K562 (cell line): ENCODE results near the gene HTRA3.

ENCODE experiments used
- CBX5 ChIP-seq: IDR thresholded peaks from 2 replicates; pipeline ENCODE4 v1.6.1; 2014; ENCODE audit warnings: low read depth, borderline replicate concordance
- HCFC1 ChIP-seq: IDR thresholded peaks from 2 replicates; pipeline ENCODE4 v1.6.1; 2012; ENCODE audit warnings: low read depth, low read length, improper control_type of control experiment
- NFYB ChIP-seq: IDR thresholded peaks from 2 replicates; pipeline ENCODE4 v1.6.1; 2011; ENCODE audit warnings: mild to moderate bottlenecking, moderate library complexity; ENCODE audit not compliant: insufficient read length; ENCODE audit errors: extremely low read depth
- PHB2 ChIP-seq: fragments of 450-650 bp; IDR thresholded peaks from 2 replicates; pipeline ENCODE4 v1.6.1; 2017; ENCODE audit warnings: low read depth
- POLR2AphosphoS5 ChIP-seq: IDR thresholded peaks from 2 replicates; pipeline ENCODE4 v1.6.1; 2011; ENCODE audit warnings: mild to moderate bottlenecking, low read depth, low read length, moderate library complexity; ENCODE audit not compliant: control insufficient read depth, insufficient read depth
- STAG1 ChIP-seq: sonication (generic); formaldehyde crosslinking; IDR thresholded peaks from 2 replicates; pipeline ENCODE4 v1.5.0; 2020; ENCODE audit warnings: missing genetic modification reagents, borderline replicate concordance
- YY1 ChIP-seq, 3 experiments: IDR thresholded peaks; 2 replicates each; pipeline ENCODE4 v1.6.1; 2011; ENCODE audit warnings: low read length in 2 of 3, mild to moderate bottlenecking in 2 of 3, moderate library complexity in 2 of 3, borderline replicate concordance in 1 of 3, control low read depth in 1 of 3, low read depth in 1 of 3; ENCODE audit not compliant: insufficient read depth in 3 of 3, insufficient replicate concordance in 2 of 3, control insufficient read depth in 1 of 3, insufficient read length in 1 of 3; ENCODE audit errors: extremely low read depth in 1 of 3
- TF ChIP-seq, protein P1 (sequence below): fragments of 450-650 bp; IDR thresholded peaks from 2 replicates; pipeline ENCODE4 v1.6.1; 2018; ENCODE audit not compliant: partially characterized antibody
- TF ChIP-seq, protein P2 (sequence below), 2 experiments: fragments of 200-800 bp in 1 of 2; sonication (Bioruptor generic) in 1 of 2; sonication (generic) in 1 of 2; formaldehyde crosslinking in 1 of 2; IDR thresholded peaks in 1 of 2; conservative IDR thresholded peaks in 1 of 2; 2 replicates each; pipeline versions ENCODE4 v1.5.0 to v1.6.1; 2016 to 2020; ENCODE audit warnings: missing compliant biosample characterization in 1 of 2, missing genetic modification characterization in 1 of 2, missing genetic modification reagents in 1 of 2
- TF ChIP-seq, protein P3 (sequence below), 3 experiments: IDR thresholded peaks in 2 of 3; conservative IDR thresholded peaks in 1 of 3; 2 replicates each; pipeline ENCODE4 v1.5.1; 2011 to 2012; ENCODE audit warnings: low read length in 3 of 3, mild to moderate bottlenecking in 3 of 3, control low read depth in 2 of 3, improper control_type of control experiment in 1 of 3, inconsistent platforms in 1 of 3, low read depth in 1 of 3, mixed read lengths in 1 of 3, moderate library complexity in 1 of 3; ENCODE audit not compliant: insufficient read depth in 2 of 3

DNA sequence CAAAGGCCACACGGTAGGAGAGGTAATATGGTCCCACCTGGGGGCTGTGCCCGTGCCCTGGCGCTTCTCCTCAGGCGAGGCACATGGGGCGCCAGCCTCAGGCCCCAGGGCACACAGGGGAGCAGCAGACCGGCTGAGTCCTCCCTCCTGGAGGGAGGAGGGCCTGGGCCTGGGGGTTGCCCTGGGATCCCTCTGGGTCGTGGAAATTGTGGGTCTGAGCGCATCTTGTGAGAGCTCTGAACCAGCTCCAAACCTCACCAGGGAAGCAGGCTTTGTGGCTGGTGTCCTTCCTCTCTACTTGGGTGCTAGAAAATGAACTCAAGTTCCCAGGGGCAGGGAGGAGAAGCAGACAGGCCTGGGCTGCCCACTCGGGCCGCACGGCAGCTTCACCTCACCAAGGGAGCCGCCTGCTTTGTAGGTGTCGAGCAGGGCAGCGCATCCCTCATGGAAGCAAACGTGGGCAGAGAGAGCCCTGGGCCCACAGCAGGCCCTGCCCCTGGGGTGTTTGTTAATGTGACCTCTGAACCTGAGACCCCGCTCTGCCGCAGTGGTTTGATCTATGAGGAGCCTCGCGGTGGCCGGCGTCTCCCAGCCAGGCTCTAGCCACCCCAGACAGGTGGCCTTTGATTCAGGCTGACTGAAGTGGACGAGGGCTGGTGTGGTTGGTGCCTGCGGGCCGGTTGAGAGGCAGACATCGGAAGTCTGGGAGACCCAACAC lies 10.8 kb downstream of the HTRA3 start:
- TF ChIP-seq CBX5, result no peak
- TF ChIP-seq YY1 (IDR thresholded peaks at IDR 0.05; ENCODE audit: borderline replicate concordance in 1 of 3, control insufficient read depth in 1 of 3, extremely low read depth in 1 of 3, insufficient read depth in 3 of 3, insufficient read length in 1 of 3, insufficient replicate concordance in 2 of 3, low read depth in 1 of 3, low read length in 2 of 3), result no peak
- no peak for TF ChIP-seq HCFC1
- no peak for TF ChIP-seq POLR2AphosphoS5
- TF ChIP-seq, protein P1, sequence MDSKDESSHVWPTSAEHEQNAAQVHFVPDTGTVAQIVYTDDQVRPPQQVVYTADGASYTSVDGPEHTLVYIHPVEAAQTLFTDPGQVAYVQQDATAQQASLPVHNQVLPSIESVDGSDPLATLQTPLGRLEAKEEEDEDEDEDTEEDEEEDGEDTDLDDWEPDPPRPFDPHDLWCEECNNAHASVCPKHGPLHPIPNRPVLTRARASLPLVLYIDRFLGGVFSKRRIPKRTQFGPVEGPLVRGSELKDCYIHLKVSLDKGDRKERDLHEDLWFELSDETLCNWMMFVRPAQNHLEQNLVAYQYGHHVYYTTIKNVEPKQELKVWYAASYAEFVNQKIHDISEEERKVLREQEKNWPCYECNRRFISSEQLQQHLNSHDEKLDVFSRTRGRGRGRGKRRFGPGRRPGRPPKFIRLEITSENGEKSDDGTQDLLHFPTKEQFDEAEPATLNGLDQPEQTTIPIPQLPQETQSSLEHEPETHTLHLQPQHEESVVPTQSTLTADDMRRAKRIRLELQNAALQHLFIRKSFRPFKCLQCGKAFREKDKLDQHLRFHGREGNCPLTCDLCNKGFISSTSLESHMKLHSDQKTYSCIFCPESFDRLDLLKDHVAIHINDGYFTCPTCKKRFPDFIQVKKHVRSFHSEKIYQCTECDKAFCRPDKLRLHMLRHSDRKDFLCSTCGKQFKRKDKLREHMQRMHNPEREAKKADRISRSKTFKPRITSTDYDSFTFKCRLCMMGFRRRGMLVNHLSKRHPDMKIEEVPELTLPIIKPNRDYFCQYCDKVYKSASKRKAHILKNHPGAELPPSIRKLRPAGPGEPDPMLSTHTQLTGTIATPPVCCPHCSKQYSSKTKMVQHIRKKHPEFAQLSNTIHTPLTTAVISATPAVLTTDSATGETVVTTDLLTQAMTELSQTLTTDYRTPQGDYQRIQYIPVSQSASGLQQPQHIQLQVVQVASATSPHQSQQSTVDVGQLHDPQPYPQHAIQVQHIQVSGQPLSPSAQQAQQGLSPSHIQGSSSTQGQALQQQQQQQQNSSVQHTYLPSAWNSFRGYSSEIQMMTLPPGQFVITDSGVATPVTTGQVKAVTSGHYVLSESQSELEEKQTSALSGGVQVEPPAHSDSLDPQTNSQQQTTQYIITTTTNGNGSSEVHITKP, result no peak
- TF ChIP-seq, protein P2, sequence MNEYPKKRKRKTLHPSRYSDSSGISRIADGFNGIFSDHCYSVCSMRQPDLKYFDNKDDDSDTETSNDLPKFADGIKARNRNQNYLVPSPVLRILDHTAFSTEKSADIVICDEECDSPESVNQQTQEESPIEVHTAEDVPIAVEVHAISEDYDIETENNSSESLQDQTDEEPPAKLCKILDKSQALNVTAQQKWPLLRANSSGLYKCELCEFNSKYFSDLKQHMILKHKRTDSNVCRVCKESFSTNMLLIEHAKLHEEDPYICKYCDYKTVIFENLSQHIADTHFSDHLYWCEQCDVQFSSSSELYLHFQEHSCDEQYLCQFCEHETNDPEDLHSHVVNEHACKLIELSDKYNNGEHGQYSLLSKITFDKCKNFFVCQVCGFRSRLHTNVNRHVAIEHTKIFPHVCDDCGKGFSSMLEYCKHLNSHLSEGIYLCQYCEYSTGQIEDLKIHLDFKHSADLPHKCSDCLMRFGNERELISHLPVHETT (CRISPR knock-in tag; conservative IDR thresholded peaks at IDR 0.05 in 1 of 2, IDR thresholded peaks at IDR 0.05 in 1 of 2), result no peak
- TF ChIP-seq NFYB, result no peak
- TF ChIP-seq, protein P3, sequence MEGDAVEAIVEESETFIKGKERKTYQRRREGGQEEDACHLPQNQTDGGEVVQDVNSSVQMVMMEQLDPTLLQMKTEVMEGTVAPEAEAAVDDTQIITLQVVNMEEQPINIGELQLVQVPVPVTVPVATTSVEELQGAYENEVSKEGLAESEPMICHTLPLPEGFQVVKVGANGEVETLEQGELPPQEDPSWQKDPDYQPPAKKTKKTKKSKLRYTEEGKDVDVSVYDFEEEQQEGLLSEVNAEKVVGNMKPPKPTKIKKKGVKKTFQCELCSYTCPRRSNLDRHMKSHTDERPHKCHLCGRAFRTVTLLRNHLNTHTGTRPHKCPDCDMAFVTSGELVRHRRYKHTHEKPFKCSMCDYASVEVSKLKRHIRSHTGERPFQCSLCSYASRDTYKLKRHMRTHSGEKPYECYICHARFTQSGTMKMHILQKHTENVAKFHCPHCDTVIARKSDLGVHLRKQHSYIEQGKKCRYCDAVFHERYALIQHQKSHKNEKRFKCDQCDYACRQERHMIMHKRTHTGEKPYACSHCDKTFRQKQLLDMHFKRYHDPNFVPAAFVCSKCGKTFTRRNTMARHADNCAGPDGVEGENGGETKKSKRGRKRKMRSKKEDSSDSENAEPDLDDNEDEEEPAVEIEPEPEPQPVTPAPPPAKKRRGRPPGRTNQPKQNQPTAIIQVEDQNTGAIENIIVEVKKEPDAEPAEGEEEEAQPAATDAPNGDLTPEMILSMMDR (IDR thresholded peaks at IDR 0.05 in 2 of 3, conservative IDR thresholded peaks at IDR 0.05 in 1 of 3; ENCODE audit: insufficient read depth in 2 of 3, low read depth in 1 of 3, low read length in 3 of 3), result no peak
- TF ChIP-seq STAG1 (CRISPR knock-in tag), result no peak
- TF ChIP-seq PHB2, result no peak
